GM10248 (cell line): Measurements from ENCODE around the gene SPATA6L.
A peak's percentile ranks its signal among the peaks of the same experiment; 100 is the strongest.
"Not testable (repeated sequence)": the region's sequence is repeated elsewhere in the genome, so short reads cannot be mapped to it uniquely, and the experiment has no call there.

Source experiments
- CTCF ChIA-PET: fragments of 300-600 bp; sonication (Branson Sonifier 250); formaldehyde crosslinking; extraction: SDS; loops from one replicate; lab custom pipeline; 2021; ENCODE audit warnings: antibody characterized with exemption; lab: Yijun Ruan, JAX
- POLR2A ChIA-PET: fragments of 350-650 bp; sonication (Branson Sonifier 250); formaldehyde crosslinking; extraction: SDS; loops from one replicate; lab custom pipeline; 2020; ENCODE audit warnings: antibody characterized with exemption; lab: Yijun Ruan, JAX
- DNase-seq: peaks from one replicate; pipeline ENCODE4 v3.0.0; 2012; ENCODE audit errors: extremely low spot score
- CTCF ChIP-seq: IDR thresholded peaks from 2 replicates; pipeline ENCODE4 v1.5.1; 2012; ENCODE audit warnings: mild to moderate bottlenecking, low read depth; ENCODE audit errors: extremely low read depth, missing control alignments, control extremely low read depth

Gene SPATA6L

GRCh38 chr9:4656621-4657020, 9.7 kb downstream of the SPATA6L start:
- POLR2A ChIA-PET: no interaction called here
- TF ChIP-seq CTCF: no peak

GRCh38 chr9:4656196-4656595, 10.1 kb downstream of the SPATA6L start:
- CTCF ChIA-PET: interaction anchor here (1.0 to 2.5 kb wide), 5 partner anchors 9 to 340 kb away, joined by 3 to 10 read pairs (median 3); no protein-coding TSS in a partner anchor
- DNase-seq, POLR2A ChIA-PET: not testable (repeated sequence)

More at GRCh38 chr9:4656621-4657020, 9.7 kb downstream of the SPATA6L start:
- no peak for DNase-seq
- CTCF ChIA-PET: interaction anchor here (1.0 to 2.5 kb wide), 4 partner anchors 9 to 340 kb away, joined by 3 to 10 read pairs (median 3); no protein-coding TSS in a partner anchor

GRCh38 chr9:4654538-4654937, 11.7 kb downstream of the SPATA6L start:
- no peak for TF ChIP-seq CTCF
- POLR2A ChIA-PET: no interaction called here
- CTCF ChIA-PET: interaction anchor here (1.1 kb wide), 2 partner anchors 10 to 14 kb away, joined by 3 to 4 read pairs; no protein-coding TSS in a partner anchor
- DNase-seq: no peak

- TF ChIP-seq CTCF: no peak
- DNase-seq: no peak
- POLR2A ChIA-PET: no interaction called here
- CTCF ChIA-PET: interaction anchor here (1.1 kb wide), 2 partner anchors 10 to 14 kb away, joined by 3 to 4 read pairs; no protein-coding TSS in a partner anchor
These were observed 12.2 kb downstream of the SPATA6L start for GRCh38 chr9:4654084-4654483.

GRCh38 chr9:4642351-4642750, 23.9 kb downstream of the SPATA6L start:
- POLR2A ChIA-PET: no interaction called here
- CTCF ChIA-PET: interaction anchor here (1.0 to 2.8 kb wide), 3 partner anchors 8 to 259 kb away, joined by 3 to 10 read pairs (median 5); no protein-coding TSS in a partner anchor
- no peak for DNase-seq
- TF ChIP-seq CTCF: no peak

- DNase-seq: no peak
- POLR2A ChIA-PET: no interaction called here
These were observed 26.3 kb downstream of the SPATA6L start for GRCh38 chr9:4640027-4640426.

More at GRCh38 chr9:4640027-4640426, 26.3 kb downstream of the SPATA6L start:
- peak; percentile 45 for TF ChIP-seq CTCF
- CTCF ChIA-PET: interaction anchor here (0.8 to 2.7 kb wide), 23 partner anchors 10 to 907 kb away, joined by 3 to 17 read pairs (median 4); partner anchors contain the start of gene CDC37L1
